ENCODE data around the gene TNNT2.

TNNT2 gene

DNA sequence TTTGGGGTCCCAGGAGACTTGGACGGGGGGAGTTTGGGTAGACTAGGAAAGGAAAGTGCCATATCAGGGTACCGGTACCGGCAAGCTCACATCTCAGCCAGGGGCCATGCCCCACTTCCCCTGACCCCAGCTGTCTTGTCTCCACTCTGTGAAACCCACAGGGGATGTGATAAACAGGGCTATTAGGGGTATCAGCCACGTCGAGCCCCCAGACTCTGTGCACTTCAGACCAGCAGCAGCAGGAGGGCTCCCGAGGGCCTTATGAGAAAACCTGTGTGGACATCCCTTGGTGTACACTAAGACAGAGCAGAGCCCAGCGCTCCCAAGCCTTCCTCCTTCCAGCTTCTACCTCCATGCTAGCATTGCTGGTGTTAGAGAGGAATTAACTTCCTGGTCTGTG lies 46.3 kb downstream of the TNNT2 start:
- TF ChIP-seq, protein P1, sequence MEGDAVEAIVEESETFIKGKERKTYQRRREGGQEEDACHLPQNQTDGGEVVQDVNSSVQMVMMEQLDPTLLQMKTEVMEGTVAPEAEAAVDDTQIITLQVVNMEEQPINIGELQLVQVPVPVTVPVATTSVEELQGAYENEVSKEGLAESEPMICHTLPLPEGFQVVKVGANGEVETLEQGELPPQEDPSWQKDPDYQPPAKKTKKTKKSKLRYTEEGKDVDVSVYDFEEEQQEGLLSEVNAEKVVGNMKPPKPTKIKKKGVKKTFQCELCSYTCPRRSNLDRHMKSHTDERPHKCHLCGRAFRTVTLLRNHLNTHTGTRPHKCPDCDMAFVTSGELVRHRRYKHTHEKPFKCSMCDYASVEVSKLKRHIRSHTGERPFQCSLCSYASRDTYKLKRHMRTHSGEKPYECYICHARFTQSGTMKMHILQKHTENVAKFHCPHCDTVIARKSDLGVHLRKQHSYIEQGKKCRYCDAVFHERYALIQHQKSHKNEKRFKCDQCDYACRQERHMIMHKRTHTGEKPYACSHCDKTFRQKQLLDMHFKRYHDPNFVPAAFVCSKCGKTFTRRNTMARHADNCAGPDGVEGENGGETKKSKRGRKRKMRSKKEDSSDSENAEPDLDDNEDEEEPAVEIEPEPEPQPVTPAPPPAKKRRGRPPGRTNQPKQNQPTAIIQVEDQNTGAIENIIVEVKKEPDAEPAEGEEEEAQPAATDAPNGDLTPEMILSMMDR (IDR thresholded peaks at IDR 0.05), result no peak

DNA sequence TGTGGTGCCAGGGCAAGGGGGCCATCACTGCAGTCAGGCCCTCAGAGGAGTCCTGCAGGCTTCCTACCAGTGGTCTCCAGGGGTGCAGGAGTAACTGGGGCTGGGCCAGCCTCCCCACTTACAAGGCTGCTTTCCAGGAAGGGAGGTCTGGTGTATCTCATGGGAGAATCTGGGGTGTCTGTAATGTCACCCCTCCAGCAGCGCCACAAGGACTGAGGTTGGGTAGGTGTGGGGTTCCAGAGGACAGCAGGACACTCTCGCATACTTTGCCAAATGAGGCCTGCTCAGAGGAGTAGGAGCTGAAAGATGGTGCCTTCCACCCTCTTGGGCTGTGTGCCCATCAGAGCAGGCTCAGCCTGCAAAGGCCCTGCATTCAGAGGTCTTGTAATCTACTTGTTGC lies 46.9 kb downstream of the TNNT2 start:
- TF ChIP-seq, protein P1 (IDR thresholded peaks at IDR 0.05), result no peak

DNA sequence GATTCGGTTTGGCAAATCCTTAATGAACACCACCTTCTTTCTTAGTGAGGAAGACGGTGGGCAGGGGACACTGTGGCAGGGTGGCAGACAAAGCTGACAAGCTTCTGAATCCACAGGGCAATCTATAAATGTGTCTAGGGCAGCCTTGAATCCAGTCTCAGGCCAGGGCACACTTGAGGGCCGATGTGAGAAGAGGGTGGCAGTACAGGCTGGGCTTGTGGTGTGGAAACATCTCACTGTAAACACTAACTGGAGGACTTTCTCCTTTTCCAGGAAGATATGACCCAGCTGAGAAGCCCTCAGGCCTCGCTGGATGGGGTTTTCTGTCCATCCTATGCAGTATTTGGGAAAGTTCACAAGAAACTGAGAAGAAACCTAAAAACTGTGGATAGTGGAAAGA lies 47.7 kb downstream of the TNNT2 start:
- TF ChIP-seq, protein P1 (IDR thresholded peaks at IDR 0.05), result no peak

DNA sequence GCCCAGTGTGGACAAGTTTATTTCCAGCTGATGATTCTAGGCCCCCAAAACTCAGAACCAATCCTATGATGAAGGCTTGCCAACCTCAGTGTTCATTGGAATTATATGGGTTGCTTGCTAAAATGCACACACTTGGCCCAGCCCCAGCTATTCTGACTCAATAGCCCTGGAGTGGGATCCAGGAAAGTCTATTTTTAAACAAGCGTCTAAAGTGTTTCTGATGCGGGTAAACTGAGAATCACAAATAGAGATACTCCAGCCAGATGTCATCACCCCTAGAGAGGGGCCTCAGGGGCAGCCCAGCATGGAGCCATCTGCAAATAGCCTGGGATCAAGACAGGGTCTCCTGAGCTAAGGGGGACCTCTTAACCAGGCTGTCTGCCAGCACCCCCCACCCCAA lies 48.2 kb downstream of the TNNT2 start:
- TF ChIP-seq, protein P1 (IDR thresholded peaks at IDR 0.05), result no peak

DNA sequence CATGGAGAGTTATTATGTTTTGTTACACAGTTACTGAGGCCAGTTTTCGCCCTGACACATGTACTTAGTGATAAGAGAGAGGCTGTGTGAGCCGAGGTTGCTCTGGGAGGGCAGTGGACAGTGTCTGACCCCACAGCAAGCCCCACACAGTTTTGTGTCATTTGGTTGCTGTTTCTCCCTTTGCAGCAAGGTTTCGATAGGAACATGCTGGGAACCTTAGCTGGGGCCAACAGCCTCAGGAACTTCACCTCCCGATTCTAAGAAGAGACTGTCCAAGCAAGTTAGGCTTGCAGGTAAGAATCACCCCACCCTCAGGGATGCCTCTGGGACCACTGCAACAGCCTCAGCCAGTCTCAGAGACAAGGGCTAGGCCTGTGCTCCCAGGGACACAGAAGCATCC lies 48.9 kb downstream of the TNNT2 start:
- TF ChIP-seq, protein P1 (IDR thresholded peaks at IDR 0.05), result no peak

DNA sequence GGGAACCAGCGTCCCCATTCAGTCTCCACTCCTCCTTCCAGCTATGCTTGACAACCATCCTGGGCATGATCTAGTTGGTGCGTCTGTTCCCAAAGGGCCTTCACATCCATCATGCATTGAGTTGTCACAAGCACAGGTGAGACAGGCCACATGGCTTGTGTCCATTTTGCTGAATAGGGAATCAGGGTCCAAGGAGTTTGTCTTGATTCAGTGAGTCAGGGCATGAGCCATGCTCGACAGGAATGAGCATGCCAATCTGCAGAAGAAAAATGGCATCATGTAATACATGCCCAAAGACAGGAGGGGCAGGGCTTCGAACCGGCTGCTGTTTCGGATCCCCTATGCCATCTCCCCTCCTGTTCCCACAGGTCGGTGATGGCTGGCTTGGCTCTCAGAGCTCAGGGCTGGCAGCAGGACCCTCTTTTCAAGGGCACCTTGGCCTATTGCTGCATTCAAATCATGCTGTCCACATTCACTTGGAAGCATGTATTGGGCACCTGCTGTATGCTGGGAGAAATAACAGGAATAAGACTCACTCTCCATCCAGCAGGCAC lies 49.7 kb downstream of the TNNT2 start:
- TF ChIP-seq, protein P1 (IDR thresholded peaks at IDR 0.05), result no peak

DNA sequence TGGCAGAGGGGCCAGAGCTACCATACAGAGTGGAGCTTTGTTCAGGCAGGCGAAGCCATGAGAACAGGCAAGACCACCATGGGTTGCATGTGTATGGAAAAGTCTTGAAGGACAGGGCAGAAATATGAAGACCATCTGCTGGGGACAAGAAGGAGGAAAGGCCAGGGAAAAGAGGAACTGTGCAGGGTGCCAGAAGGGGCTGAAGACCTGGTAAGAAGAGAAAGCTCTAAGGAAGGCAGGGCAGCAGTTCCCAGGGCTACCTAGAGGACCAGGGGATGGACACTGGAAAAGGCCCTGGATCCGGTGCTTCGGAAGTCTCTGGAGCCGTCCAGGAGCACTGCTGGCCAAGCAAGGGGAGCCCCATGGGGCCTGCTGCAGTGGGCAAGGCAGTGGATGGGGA lies 50.8 kb downstream of the TNNT2 start:
- TF ChIP-seq, protein P1 (IDR thresholded peaks at IDR 0.05), result no peak

DNA sequence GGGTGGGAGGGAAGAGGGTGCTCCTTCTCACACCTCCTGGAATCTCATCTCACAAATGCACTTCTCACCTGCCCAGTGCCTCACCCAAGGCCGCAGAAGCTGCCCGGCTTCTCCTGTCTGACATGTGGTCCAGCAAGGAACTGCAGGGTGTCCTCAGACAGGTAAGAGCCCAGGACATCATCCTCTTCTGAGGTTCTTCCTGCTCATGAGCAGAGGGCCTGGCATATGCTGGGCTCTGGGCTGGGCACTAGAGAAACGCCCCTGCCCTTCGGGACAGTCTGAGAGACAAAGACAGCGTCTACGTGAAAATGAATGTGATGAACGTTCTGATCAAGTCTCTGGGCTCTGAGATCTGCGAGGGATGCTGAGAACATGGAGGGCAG lies 51.8 kb downstream of the TNNT2 start:
- TF ChIP-seq, protein P1 (IDR thresholded peaks at IDR 0.05), result no peak
